GM11168 (cell line): ENCODE data around the gene DNAJA2.

Source experiments
- in situ Hi-C: fragments of 300-500 bp; cut with MboI; formaldehyde crosslinking; loops from one replicate; pipeline ENCODE4 v1.12.0; 2022; ENCODE audit warnings: low sequenced_read_pairs; ENCODE audit not compliant: unreplicated experiment

The DNAJA2 gene

GRCh38 chr16:46976550-46976949 is 3.1 kb upstream of the DNAJA2 start:
- in situ Hi-C loops: no loop called here

GRCh38 chr16:46975908-46976470 is 2.5 kb upstream of the DNAJA2 start:
- in situ Hi-C loops: no loop called here

- in situ Hi-C loops: no loop called here
Observed at GRCh38 chr16:46975165-46975564, 1.7 kb upstream of the DNAJA2 start.

GRCh38 chr16:46974352-46974751 is 878 bp upstream of the DNAJA2 start:
- in situ Hi-C loops: no loop called here

GRCh38 chr16:46973996-46974324 is 486 bp upstream of the DNAJA2 start:
- in situ Hi-C loops: no loop called here

GRCh38 chr16:46972429-46973206 is 856 bp downstream of the DNAJA2 start:
- in situ Hi-C loops: no loop called here

- in situ Hi-C loops: no loop called here
Observed at GRCh38 chr16:46971271-46971670, 2.2 kb downstream of the DNAJA2 start.

- in situ Hi-C loops: no loop called here
Observed at GRCh38 chr16:46970089-46970488, 3.4 kb downstream of the DNAJA2 start.

GRCh38 chr16:46968063-46968435 is 5.4 kb downstream of the DNAJA2 start:
- in situ Hi-C loops: no loop called here

GRCh38 chr16:46962629-46963028 is 10.8 kb downstream of the DNAJA2 start:
- in situ Hi-C loops: no loop called here

- in situ Hi-C loops: no loop called here
Observed at GRCh38 chr16:46961373-46962353, 11.8 kb downstream of the DNAJA2 start.

- in situ Hi-C loops: no loop called here
Observed at GRCh38 chr16:46954562-46954961, 18.9 kb downstream of the DNAJA2 start.

- in situ Hi-C loops: no loop called here
Observed at GRCh38 chr16:46950009-46950408, 23.5 kb downstream of the DNAJA2 start.

- in situ Hi-C loops: loop anchor here (25.0 kb wide), 1 partner anchor 1213 kb away; the partner anchor contains the start of gene ABCC12
Observed at GRCh38 chr16:46949241-46949892, 24.1 kb downstream of the DNAJA2 start.

- in situ Hi-C loops: loop anchor here (25.0 kb wide), 1 partner anchor 1214 kb away; the partner anchor contains the start of gene ABCC12
Observed at GRCh38 chr16:46948548-46949166, 24.8 kb downstream of the DNAJA2 start.

GRCh38 chr16:46947900-46948547 is 25.4 kb downstream of the DNAJA2 start:
- in situ Hi-C loops: loop anchor here (25.0 kb wide), 1 partner anchor 1214 kb away; the partner anchor contains the start of gene ABCC12

GRCh38 chr16:46944713-46945112 is 28.8 kb downstream of the DNAJA2 start:
- in situ Hi-C loops: loop anchor here (25.0 kb wide), 1 partner anchor 1218 kb away; the partner anchor contains the start of gene ABCC12

GRCh38 chr16:46937536-46937935 is 35.9 kb downstream of the DNAJA2 start:
- in situ Hi-C loops: loop anchor here (10.0 to 25.0 kb wide), 2 partner anchors 263 to 1225 kb away; partner anchors contain the start of gene ABCC12

- in situ Hi-C loops: loop anchor here (10.0 to 25.0 kb wide), 2 partner anchors 258 to 1229 kb away; partner anchors contain the start of gene ABCC12
Observed at GRCh38 chr16:46932802-46933201, 40.7 kb downstream of the DNAJA2 start.
